NCI-H524 treated with DMSO at 0.1 percent for 48 hours (cell line): ENCODE data around the gene GPS1.

ENCODE experiments used
- DNase-seq: peaks from one replicate; lab custom pipeline; 2025; lab: John Stamatoyannopoulos, UW

Gene GPS1

GRCh38 chr17:82079001-82079677 lies 27.4 kb downstream of the GPS1 start:
- DNase-seq, result no peak

- DNase-seq, result no peak
These were observed 28.5 kb downstream of the GPS1 start for GRCh38 chr17:82080048-82080788.

GRCh38 chr17:82080789-82081464 lies 29.2 kb downstream of the GPS1 start:
- DNase-seq, result no peak

DNA sequence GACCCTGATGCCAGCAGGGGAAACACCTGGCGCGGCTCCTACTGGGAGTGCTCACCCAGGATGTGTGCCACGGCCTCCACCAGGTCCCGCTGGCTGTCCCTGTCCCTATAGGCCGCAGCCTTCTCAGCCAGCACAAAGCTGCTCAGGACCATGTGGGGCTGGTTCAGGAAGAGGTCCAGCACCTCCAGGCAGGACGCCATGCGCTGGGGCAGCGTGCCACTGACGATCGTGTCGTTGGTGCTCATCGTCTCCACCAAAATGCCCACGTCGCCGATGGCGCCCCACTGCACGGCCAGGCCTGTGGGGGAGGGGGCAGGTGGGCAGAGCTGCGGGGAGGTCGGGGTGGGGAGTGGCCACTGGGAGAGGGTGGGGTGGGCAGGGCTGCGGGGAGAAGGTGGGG lies 29.8 kb downstream of the GPS1 start:
- DNase-seq, result no peak

- no peak for DNase-seq
These were observed 30.3 kb downstream of the GPS1 start for GRCh38 chr17:82081966-82082365.

GRCh38 chr17:82082456-82082855 lies 30.8 kb downstream of the GPS1 start:
- DNase-seq, result no peak

- no peak for DNase-seq
These were observed 31.3 kb downstream of the GPS1 start for GRCh38 chr17:82083009-82083408.

GRCh38 chr17:82083533-82084359 lies 32.0 kb downstream of the GPS1 start:
- DNase-seq, result no peak

DNA sequence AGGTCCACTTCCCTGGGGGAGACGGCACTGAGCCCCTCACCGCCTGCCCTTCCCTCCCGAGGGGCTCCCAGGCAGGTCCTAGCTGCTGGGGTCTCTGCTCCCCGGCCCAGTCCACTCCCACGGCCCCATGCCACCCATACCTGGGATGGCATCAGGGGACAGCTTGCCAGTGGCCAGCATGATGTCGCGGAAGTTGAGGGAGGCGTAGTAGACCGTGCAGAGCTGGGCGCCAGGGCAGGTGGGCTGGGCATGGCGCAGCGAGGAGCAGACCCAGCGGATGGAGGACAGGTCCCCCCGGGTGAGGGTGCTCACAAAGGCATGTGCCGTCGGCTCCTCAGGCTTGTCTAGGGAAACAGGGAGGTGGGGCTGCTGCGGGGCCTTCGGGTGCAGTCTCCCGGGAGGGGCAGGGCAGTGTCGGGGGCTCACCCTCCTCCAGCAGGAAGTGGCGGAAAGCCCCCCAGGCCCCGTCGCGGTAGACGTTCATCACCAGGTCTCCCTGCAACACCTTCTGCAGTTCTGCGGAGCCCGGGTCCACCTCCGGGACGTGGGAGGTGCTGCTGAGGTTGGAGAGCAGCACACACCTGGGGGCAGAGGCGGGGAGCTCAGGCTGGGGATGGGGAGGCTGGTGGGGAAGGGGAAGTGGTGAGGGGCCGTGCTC lies 32.8 kb downstream of the GPS1 start:
- DNase-seq, result no peak

DNA sequence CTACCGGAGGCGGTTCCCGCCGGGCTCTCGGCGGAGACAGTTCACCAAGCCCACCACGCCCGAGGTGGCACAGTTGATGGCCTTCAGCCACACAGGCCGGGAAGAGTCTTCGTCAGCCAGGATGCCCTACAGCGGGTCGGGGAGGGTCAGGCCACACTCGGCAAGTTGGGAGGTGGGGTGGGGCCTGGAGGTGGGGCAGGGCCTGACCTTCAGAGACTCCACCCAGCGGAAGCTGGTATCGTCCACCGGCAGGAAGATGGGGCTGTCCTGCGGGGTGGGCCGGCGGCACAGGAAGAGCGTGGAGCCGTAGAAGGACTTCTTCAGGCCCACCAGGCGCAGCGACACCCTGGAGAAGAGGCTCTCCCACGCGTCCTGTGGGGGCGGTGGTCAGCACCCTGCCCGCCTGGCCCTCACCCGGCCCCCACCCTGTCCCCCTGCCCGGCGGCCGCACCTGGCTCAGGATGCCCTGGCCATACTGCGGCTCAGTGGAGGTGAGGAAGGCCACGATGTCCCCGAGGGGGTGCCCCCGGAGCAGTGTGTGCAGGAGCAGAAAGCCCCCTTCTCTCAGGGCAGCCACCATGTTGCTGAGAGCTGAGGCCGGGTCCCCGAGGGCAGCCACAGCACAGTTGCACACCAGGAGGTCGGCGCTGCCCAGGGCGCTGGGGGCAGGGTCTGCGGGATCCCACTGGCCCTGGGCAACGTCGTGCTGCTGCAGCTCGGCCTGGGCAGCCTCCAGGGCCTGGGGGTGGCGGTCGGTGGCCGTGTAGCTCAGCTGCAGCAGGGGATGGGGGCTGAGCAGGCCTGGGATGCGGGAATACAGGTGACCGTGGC lies 33.5 kb downstream of the GPS1 start:
- no peak for DNase-seq

DNA sequence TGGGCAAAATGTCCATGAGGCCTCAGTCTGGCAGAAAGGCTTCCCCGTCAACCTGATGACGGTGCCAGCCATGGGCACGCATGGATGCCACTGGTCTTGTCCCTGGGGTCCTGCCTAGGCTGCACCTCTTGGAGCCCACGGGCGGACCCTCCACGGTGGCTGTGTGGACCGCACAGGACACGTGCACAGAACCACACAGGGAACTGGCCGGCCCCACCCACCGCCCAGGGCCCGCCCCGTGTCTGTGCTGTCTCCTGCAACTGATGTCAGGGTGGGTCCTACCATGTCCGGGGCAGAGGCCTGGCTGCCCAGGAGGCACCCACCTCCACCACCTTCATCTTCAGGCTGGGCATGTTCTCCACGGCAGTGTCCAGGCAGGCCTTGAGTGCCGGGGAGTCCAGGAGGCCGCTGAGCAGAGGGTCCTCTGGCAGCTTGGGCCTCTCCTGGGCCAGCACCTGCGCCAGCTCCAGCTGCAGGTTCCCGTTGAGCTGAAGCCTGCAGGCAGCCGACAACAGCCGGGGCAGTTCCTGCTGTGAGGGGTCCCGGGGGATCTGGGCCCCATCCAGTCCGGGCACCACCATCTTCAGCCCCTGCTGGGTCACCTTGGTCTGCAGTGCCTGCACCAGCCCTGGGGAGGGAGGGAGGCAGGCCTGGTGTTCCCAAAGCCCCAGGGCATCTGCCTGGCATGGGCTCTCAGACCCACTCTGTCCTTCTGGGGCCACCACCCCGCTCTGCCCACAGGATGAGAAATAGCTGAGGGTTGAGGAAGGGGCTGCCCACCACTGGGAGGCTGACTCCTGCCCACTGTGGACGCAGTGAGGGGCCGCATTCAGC lies 34.5 kb downstream of the GPS1 start:
- DNase-seq, result no peak

DNA sequence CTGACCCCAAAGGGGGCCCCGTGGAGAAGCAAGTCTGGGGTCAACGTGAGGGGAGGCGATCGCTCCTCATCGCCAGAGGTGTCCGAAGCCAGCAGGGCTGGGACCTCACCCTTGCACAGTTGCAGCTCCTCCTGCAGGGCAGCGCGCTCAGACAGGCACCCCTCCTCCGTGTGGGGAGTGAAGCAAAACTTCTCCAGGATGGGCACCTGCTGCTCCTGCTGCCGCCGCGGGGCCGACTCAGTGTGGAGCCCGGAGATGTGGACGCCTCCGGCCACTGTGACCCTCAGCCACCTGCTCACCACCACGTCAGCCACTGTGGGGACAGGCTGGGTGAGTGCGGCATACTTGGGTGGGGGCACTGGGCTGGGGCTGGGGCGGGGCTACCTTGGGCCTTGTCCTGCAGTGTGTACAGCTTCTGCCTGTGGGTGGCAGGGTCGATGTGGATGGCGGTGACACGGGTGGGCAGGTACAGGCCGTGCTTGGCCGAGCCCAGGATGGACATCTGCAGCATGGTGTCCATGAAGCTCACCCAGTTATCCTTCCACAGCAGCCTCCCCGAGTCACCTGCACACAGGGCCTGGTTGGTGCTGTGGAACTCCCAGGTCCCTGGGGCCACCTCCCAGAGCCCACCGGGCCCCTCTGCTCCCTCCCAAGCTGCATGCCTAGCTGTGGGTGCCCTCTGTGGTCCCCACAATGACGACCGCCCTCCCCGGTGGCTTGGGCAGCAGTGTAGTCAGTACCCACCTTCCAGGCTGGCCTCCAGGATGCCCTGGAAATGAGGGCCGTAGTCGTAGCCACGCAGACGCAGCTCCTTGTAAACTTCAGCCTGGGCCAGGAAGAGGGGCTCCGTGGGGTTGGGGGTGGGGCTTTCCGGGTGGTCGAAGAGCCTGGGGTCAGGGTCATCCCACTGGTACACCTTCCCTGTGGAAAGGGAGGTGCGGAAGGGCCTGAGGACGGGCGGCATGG lies 35.5 kb downstream of the GPS1 start:
- no peak for DNase-seq

DNA sequence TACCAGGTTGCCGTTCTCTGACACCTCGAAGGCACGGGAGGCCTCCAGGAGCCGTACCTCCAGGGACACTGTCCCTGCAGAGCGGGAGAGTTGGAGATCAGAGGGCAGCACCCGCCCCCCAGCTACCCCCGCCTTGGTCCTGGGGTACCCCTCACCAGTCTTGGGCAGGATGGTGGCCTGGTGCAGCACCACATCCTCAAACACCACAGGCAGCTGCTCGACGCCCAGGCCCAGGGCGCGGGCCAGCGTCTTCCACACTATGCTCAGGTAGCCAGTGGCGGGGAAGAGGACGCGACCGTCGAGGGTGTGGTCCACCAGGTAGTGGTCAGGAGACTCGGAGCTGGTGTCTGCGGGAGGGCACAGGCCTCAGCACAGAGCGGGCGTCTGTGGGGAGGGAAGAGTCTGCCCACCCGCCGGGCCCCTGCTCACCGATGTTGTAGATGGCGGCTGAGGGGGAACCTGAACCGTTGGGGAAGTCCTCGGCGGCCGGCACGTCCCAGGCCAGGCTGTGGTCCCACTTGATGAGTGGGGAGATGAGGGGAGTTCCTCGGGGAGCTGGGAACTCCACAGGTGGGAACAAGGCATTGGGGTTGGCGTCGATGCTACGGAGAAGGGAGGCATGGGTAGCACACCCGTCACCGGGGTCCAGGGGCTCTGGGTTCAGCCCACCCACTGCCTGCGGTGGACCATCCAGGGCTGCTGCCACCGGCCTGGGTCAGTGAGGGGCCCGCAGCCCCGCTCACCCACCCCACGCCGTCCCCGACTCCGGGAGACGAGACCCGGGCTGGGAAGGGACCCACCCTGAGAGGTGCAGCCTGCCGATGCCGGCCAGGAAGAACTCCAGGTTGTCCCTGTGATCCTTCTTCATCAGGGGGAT lies 36.5 kb downstream of the GPS1 start:
- no peak for DNase-seq

DNA sequence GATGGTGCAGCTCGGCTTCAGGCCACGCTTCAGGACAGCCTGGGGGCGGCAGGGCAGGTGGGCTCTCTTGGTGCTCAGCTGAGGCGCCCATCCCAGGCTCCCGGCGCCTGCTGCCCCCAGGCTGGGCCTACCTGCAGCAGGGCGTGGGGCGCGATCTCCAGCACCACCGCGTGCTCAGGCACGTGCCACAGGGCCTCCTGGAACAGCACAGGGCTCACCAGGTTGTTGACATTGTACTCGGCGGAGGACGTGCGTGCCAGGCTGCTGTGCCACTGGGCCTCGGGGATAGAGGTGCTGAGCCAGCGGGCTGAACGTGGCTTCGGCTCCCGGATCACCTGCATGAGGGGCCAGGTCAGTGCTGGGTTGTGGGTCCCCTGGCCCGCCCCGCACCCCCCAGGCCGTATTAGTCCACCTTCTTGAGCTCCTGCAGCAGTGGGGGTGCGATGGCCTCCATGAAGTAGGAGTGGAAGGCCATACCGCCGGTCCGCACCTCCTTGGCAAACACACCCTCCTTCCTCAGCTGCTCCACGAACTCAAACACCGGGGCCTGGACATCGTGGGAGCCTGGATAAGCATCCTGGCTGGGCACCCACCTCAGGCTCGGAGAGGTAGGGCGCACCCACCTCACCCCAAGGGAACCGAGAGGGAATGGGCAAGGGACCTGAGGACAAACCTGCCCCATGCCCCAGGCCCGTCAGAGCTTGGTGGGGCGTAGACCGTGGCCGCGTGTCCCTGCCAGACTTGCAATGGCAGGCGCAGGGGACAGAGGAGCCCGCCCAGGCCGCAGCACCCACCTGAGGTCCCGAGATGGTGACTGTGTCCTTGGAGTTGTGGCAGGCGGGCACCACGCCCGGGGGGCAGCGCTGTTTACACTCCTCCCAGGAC lies 37.4 kb downstream of the GPS1 start:
- DNase-seq, result no peak

- no peak for DNase-seq
These were observed 38.2 kb downstream of the GPS1 start for GRCh38 chr17:82089723-82090548.
